ENCODE data around the gene DPP7.
A peak's percentile ranks its signal among the peaks of the same experiment; 100 is the strongest.

DPP7 gene

DNA sequence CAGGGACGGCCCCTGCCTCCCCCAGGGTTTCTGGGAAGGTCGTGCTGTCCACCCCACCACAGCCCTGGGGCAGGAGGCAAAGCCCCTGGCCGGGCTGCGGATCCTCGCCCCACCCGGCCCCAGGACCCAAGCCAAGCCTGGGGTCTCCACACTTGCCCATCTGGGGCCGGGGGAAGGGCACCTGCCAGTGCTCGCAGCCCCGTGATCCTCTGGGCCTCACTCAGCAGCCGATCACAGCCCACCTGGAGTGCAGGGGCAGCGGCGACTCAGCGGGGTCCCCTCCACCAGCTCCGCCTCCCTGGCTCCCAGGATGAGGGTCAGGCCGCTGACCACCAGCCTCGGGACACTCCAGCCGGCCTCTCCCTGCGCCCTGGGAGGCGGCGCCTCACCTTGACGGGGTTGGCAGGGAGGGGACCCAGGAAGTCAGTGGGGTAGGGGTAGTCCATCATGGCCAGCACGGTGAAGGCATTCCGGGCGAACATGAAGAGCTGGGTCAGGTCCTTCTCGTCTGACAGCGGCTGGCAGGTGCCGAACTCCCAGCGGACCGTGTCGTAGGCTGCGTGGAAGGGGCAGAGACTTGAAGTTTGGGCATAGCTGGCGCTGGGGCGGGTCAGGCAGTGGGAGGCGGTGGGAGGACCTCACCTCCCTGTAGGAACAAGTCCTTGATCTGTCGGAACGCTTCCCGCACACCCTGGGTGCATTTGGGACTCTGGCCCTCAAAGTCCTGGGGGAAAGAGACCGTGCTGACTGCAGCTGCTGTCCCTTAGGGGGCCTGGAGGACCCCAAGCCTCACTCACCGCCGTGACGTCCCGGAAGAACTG lies 1.8 kb downstream of the DPP7 start:
- no peak for DNase-seq

DNA sequence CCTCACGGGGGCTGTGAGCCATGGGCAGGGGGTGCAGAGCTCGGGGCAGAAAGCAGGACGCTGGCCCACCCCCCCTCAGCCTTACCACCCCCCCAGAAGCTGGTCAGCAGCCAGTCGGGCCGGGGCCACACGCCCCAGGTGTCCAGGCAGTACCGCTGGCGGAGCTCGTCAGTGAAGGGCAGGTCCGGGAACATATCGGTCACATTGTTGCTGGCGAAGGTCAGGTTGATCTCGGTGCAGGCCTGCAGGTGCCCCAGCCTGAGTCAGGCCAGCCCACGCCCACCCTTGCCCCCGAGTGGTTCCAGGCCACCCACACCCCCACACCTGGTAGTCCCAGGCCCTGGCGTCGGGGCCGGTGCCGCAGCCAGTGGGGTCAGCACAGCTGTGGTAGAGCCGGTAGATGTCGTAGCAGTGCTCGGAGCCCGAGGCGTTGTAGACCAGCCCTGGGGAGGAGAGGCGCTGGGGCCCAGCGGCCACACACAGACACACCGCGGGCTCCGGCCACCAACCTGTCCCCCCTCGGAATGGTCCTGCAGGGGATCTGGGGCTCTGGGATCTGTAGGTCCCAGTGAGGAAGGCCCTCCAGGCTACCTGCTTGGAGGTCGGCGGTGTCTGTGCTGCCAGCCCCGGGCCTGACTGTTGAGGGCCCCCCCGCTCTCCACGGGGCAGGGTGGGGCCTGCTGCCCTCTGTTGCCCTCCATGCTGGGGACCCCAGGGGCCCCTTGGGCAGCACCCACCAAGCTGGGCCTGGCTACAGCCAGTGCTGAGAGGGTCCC lies 2.6 kb downstream of the DPP7 start:
- DNase-seq = no peak

DNA sequence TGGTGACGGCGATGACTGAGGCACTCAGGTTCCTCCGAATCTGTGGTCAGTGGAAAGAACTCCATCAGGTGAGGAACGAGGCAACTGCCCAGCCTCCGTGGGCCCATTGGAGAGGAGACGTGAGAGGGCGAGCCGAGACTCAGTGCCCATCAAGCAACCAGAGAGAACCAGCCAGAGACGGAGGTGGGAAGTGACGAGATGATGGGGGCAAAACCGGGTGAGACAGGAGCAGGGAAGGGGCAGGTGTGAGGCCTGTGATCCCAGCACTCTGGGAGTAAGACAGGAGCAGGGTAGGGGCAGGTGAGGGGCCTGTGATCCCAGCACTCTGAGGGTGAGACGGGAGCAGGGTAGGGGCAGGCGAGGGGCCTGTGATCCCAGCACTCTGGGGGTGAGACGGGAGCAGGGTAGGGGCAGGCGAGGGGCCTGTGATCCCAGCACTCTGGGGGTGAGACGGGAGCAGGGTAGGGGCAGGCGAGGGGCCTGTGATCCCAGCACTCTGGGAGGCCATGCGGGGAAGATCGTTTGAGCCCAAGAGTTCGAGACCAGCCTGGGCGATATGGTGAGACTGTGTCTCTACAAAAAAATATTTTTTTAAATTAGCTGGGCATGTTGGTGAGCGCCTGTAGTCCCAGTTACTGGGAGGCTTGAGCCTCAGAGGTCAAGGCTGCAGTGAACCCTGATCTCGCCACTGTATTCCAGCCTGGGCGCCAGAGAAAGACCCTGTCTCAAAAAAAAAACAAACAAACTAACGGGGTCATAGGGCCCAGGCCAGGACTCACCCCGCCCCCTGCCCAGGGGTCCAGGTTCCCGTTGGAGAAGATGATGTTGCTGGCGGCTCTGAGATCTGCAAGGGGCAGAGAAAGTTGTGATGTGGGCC lies 3.4 kb downstream of the DPP7 start:
- no peak for DNase-seq

DNA sequence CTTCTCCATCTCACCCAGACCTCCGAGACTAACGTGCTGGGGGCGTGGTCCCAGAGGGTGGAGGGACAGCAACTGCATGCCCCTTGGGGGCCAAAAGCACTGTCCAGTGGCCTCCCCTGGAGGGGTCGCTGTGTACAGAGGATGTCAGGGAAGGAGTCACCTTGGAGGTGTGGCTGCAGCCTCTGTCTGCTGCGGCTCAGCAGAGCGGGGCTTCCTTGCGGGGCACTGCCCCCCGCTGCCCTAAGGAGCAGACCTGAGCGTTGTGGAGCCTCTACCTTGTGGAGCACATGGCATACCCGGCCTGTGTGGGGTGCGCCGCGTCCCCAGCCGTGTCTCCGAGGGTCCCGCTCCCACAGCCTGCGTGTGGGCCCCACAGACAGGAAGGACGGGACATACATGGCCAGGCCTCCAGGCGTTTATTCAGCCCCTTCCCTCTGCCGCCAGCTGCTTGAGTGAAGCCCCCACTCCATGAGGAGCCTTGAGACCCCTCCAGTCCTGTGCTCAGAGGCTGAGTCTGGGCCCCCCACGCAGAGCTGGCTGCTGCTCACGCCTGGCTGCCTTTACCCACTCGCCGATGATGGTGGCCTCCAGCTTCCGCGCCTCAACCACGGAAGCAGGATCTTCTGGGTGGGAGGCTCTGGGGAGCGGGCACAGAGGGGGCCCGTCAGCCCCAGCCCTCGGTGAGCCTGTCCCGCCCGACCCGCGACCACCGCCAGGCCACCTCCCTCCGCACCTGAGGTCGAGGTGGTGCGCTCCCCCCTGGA lies 4.2 kb downstream of the DPP7 start:
- DNase-seq = no peak

DNA sequence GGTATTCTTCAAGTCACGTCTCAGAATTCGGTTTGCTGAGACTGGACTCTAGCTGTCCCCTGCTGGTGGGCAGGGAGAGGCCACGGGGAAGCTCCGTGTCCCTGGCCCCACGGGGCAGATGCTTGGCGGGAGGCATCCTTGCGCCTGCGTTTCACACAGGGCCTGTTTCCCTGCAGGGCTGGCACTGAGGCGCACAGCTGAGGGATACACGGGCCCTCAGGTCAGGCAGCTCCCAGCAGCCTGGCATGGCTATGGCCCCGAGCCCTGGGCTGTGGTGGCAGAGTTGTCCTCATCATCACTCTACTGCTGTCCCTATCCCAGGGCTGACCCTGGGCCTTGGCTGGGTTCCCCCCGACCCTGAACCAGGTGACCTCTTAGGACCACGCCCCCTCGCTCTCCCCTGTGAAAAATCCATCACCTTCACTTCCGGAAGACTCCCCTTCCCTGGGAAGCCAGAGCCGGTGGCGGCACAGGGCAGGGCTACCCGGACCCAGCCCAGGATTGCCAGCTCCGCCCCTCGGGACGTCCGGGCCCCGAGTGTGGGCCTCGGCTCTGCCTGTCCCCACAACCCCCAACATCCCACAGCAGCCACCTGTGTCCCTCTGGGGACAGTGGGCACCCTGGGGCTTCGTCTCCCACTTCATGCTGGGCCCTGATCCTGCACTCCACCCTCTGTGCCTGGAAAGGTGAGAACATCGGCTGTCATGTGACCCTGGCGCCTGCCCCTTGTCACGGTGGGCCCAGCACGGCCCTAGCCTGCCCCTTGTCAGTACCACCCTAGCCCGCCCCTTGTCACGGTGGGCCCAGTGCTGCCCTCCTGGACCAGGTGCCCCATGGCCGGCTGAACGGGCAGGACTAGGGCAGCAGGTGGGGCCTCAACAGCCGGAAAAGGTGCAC lies 5.0 kb downstream of the DPP7 start:
- DNase-seq = no peak

DNA sequence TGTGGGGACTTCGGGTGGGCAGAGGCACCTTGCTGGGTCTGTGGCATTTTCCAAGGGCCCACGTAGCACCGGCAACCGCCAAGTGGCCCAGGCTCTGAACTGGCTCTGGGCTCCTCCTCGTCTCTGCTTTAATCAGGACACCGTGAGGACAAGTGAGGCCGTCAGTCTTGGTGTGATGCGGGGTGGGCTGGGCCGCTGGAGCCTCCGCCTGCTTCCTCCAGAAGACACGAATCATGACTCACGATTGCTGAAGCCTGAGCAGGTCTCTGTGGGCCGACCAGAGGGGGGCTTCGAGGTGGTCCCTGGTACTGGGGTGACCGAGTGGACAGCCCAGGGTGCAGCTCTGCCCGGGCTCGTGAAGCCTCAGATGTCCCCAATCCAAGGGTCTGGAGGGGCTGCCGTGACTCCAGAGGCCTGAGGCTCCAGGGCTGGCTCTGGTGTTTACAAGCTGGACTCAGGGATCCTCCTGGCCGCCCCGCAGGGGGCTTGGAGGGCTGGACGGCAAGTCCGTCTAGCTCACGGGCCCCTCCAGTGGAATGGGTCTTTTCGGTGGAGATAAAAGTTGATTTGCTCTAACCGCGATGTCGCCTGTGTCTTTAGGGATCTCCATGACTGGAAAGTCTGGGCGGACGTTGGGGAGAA lies 5.8 kb downstream of the DPP7 start:
- peak in 5 of 58 donors; percentile 12 to 24 (median 20) for DNase-seq

DNA sequence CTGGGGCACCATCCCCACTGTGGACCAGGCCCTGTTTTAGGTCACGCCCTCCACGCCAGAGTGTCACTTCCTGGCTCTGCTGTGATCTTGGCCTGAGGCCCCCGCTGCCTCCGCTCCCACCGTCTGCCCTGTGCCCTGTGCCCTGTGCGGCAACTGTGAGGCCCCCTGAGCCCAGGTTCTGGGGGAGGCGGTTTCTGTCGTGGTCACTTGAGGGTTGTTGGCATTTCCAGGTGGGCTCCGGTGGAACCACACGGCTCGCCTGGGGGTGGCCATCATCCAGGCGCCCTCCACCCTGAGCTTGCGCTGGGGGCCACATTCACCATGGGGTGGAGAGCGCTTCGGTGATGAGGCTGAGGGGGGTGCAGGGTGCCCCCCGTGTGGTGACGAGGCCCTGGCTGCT lies 6.6 kb downstream of the DPP7 start:
- DNase-seq = no peak

DNA sequence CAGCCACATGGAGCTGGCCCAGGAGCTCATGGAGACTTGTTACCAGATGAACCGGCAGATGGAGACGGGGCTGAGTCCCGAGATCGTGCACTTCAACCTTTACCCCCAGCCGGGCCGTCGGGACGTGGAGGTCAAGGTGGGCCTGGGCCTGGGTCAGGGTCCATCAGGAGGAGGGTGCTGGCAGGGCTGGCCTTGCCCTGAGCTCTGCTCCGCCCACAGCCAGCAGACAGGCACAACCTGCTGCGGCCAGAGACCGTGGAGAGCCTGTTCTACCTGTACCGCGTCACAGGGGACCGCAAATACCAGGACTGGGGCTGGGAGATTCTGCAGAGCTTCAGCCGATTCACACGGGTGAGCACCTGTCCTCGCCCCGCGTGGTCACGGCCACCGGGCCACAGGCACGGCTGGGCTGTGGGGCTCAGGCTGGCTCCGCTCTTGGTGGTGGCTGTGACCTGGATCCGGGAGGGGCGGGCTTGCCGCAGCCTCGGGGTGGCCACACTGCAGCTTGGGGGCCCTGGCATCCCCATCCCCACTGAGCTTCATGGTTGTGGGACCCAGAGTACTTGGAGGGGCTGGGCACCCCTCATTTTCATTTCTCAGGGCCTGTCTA lies 7.1 kb downstream of the DPP7 start:
- no peak for DNase-seq

DNA sequence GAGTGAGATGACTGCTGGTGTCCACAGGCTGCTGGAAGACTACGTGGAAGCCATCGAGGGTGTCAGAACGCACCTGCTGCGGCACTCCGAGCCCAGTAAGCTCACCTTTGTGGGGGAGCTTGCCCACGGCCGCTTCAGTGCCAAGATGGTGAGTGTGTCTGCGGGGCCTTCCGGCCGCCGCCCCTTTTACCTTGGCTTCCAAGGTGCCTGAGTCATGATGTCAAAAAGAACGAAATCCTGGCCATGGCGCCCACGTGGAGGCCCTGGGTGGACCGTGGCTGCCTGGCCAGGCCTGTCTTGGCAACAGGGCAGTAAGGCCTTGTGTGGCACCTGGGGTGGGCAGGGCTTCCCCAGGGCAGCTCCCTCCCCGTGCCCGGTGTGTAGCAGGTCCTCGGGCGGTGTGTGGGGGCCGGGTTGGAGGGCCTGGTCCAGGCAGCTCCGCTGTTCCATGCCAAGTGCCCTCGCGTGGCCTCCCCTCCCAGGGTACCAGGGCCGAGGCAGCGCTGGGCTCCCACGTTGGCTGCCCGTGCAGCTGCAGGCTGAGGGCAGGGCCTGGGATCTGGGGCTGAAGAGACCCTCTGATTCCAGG lies 7.8 kb downstream of the DPP7 start:
- DNase-seq = no peak

DNA sequence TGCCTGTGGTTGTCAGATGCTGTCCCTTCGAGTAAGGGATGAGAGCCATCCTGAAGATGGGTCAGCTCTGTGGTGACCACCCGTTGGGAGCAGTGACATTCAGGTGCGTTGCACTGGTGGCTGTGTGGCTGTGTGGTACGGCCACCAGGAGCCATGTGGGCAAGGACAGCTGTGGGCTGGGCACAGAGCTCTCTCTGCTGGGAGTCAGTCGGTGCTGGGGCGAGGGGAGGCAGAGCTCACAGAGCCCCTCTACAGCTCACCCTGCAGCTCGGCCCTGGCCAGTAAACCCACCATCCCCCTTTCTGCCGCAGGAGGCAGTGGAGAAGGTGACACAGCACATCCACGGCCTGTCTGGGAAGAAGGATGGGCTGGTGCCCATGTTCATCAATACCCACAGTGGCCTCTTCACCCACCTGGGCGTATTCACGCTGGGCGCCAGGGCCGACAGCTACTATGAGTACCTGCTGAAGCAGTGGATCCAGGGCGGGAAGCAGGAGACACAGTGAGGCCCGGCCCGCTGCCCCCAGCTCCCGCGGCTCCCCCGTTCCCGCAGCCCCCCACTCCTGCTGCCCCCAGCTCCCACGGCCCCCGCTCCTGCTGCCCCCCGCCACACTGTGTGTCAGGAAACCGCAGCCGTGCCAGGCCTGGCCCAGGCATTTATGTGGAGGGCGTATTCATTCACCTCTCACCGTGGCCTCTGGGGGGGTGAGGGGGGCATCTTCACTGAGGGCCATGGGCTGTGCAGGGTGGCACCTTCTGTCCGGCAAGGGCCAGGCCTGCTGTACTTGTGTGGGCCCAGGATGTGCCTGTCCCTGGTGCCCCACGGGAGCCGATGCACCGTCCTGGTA lies 8.5 kb downstream of the DPP7 start:
- DNase-seq = no peak

DNA sequence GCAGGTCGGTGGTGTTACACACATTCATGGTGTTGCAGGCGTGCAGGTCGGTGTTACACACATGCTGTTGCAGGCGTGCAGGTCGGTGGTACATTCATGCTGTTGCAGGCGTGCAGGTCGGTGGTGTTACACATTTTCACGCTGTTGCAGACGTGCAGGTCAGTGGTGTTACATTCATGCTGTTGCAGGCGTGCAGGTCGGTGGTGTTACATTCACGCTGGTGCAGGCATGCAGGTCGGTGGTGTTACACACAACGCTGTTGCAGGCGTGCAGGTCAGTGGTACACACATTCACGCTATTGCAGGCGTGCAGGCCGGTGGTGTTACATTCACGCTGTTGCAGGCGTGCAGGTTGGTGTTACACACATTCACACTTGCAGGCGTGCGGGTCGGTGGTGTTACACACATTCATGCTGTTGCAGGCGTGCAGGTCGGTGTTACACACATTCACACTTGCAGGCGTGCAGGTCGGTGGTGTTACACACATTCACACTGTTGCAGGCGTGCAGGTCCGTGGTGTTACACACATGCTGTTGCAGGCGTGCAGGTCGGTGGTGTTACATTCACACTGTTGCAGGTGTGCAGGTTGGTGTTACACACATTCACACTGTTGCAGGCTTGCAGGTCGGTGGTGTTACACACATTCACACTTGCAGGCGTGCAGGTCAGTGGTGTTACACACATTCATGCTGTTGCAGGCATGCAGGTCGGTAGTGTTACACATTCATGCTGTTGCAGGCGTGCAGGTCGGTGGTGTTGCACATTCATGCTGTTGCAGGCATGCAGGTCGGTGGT lies 11.1 kb downstream of the DPP7 start:
- DNase-seq = no peak

DNA sequence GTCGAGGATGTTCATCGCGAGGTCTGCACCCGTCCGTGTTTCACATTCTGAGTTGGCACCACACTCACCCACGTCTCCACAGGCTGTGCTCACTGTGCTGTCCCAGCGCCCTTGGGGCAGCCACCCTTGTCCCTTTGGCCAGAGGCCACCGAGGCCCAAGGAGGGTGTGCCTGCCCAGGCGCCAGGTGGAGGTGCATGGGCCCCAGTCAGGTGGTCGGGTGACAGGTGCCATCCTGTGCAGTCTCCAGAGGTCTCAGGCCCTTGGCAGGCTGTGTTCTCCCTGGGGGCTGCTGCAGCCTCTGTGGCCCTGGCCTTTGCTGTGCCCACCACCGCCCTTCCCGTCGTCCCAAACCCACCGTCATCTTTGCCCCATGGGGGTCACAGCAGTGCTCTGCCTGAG lies 15.3 kb downstream of the DPP7 start:
- no peak for DNase-seq

DNA sequence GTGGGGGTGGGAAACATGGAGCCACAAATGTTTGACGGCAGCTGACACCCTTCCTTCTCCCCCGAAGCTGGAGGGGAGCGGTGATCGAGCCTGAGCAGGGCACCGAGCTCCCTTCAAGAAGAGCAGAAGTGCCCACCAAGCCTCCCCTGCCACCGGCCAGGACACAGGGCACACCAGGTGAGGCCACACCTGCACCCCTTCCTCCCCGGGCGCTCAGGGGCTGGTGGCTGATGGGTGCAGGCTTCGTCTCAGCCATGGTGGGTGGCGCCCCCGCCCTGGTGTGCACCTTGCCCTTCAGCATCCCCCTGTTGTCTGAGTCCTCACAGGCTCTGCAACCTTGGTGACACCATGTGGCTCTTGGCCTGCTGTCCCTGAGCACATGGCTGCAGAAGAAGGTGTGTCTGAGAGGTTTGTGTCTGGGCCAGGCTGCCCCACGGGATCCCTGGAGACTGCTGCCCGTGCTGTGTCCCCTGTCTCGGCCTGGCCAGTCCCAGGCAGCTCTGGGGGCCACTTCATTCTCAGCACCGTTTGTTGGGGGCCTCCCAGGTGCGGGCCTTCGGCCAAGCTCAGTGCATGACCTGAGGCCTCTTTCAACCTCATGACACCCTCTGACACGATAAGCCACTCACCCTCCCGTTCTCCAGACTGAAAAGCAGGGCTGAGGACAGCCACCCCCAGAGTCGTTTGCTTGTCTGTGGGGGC lies 16.6 kb downstream of the DPP7 start:
- no peak for DNase-seq

DNA sequence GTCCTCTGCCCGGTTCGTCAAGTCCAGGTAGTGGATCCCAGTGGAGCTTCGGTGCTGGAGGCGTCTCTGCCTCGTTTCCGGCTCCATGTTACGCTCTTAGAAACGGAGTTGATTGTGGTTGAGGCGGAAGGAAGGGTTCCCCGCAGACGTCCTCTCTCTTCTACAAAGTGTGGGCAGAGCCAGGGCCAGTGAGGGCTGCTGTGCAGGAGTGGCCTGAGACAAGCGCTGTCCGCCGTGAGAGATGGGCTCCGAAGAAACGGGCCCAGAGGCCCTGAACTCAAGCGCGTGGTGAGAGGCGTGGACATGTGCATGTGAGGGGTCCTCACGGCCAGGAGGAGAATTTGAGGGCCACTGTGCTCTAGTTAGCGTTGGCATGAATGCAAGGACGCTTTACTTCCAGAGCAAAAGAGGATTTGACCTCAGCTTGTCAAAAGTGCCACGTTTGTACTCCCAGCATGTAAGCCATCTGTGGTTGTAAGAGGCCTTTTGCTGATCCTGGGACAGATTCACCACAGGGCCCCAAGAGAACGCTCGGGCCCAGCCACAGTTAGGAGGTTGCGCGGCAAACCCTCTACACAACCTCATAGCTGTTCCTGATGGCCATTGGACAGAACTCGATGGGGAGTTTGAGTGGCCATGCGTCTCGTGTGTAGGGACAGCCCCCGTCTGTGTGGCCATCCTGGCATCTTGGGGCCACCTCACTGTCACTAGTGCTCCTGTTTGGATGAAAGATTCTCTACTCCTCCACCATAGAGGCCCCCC lies 17.6 kb downstream of the DPP7 start:
- DNase-seq = no peak

Data from anterior cingulate cortex (tissue), 58 donors.